HG03175 (cell line): Measurements from ENCODE around the gene ADARB1.

ENCODE experiments used
- ATAC-seq: cut with Tn5 transposase; IDR thresholded peaks from one replicate; pipeline ENCODE4 v1.9.1; 2021; ENCODE audit warnings: mild to moderate bottlenecking, moderate library complexity; ENCODE audit not compliant: unreplicated experiment

Gene ADARB1

GRCh38 chr21:45246386-45247320, 172.3 kb downstream of the ADARB1 start:
- no peak for ATAC-seq

GRCh38 chr21:45248301-45248892, 174.0 kb downstream of the ADARB1 start:
- ATAC-seq = no peak

GRCh38 chr21:45248893-45249381, 174.6 kb downstream of the ADARB1 start:
- ATAC-seq = no peak

GRCh38 chr21:45249626-45250025, 175.2 kb downstream of the ADARB1 start:
- no peak for ATAC-seq

GRCh38 chr21:45250272-45250671, 175.9 kb downstream of the ADARB1 start:
- ATAC-seq = no peak

GRCh38 chr21:45250914-45251634, 176.7 kb downstream of the ADARB1 start:
- ATAC-seq = no peak

GRCh38 chr21:45251635-45252447, 177.5 kb downstream of the ADARB1 start:
- ATAC-seq = no peak

- ATAC-seq = no peak
Observed at GRCh38 chr21:45252448-45252925, 178.1 kb downstream of the ADARB1 start.

- no peak for ATAC-seq
Observed at GRCh38 chr21:45253180-45253579, 178.8 kb downstream of the ADARB1 start.

GRCh38 chr21:45253633-45254459, 179.5 kb downstream of the ADARB1 start:
- no peak for ATAC-seq

GRCh38 chr21:45254460-45254930, 180.1 kb downstream of the ADARB1 start:
- no peak for ATAC-seq

- ATAC-seq = no peak
Observed at GRCh38 chr21:45255381-45256020, 181.1 kb downstream of the ADARB1 start.

GRCh38 chr21:45256021-45256911, 181.9 kb downstream of the ADARB1 start:
- no peak for ATAC-seq

- no peak for ATAC-seq
Observed at GRCh38 chr21:45256912-45257672, 182.7 kb downstream of the ADARB1 start.

- no peak for ATAC-seq
Observed at GRCh38 chr21:45257673-45258341, 183.4 kb downstream of the ADARB1 start.

- ATAC-seq = no peak
Observed at GRCh38 chr21:45258466-45258865, 184.1 kb downstream of the ADARB1 start.
